Smooth muscle cell (in vitro differentiated cells): Measurements from ENCODE around the gene CCSER2. TPM values are rescaled to one million over a fixed set of nuclear protein-coding genes. Genes with fewer than 3 reads are reported as not detected.

Source experiments
- polyA plus RNA-seq: library from polyadenylated mRNA; unstranded; fragments of >200 nt; fragmentation: Nextera tagmentation; extraction: Ambion mirVana; gene quantifications from 2 replicates; pipeline ENCODE4 v1.2.1, GENCODE V29; 2016
- total RNA-seq: library from RNA; depleted of rRNA; stranded (reverse); fragments of >200 nt; gene quantifications from 2 replicates; pipeline ENCODE4 v1.2.3, GENCODE V29; 2014

CCSER2 gene
- total and polyA plus RNA-seq, 2 experiments from 2014 or later, result 32.8 to 42.1 TPM

Other genes with a start within 250 kb of the CCSER2 start
- gene GHITM, start 189.1 kb upstream of the CCSER2 start, total RNA-seq, result 160 and 171 TPM in 2 replicates
- 147 and 160 TPM in 2 replicates for gene GHITM, start 189.1 kb upstream of the CCSER2 start, polyA plus RNA-seq
- 0.45 and 1.6 TPM in 2 replicates for gene GPR15LG, start 154.8 kb upstream of the CCSER2 start, total RNA-seq
- gene GPR15LG, start 154.8 kb upstream of the CCSER2 start, polyA plus RNA-seq, result 0.49 TPM in 1 of 2 replicates, not detected in the other
- gene CDHR1, start 134.1 kb upstream of the CCSER2 start, total RNA-seq, result 0.67 and 4.3 TPM in 2 replicates
- gene CDHR1, start 134.1 kb upstream of the CCSER2 start, polyA plus RNA-seq, result 1.2 and 1.9 TPM in 2 replicates
- gene LRIT2, start 103.0 kb upstream of the CCSER2 start, total RNA-seq, result not detected in 2 replicates
- not detected in 2 replicates for gene LRIT2, start 103.0 kb upstream of the CCSER2 start, polyA plus RNA-seq
- not detected in 2 replicates for gene LRIT1, start 87.0 kb upstream of the CCSER2 start, total RNA-seq
- not detected in 2 replicates for gene LRIT1, start 87.0 kb upstream of the CCSER2 start, polyA plus RNA-seq
- gene RGR, start 83.5 kb upstream of the CCSER2 start, total RNA-seq, result not detected in 2 replicates
- not detected in 2 replicates for gene RGR, start 83.5 kb upstream of the CCSER2 start, polyA plus RNA-seq